WTC11 (cell line): Measurements from ENCODE around the gene NTN5. TPM values are rescaled to one million over a fixed set of nuclear protein-coding genes. Genes with fewer than 3 reads are reported as not detected.
A peak's percentile ranks its signal among the peaks of the same experiment; 100 is the strongest.

Experiments
- ATAC-seq: fragments of 200-7000 bp; cut with Tn5 transposase; 2 replicates; pipeline ENCODE4 v1.10.0; 2021; ENCODE audit warnings: mild to moderate bottlenecking, moderate library complexity
- CTCF ChIA-PET: fragments of 300-600 bp; sonication (Branson Sonifier 250); formaldehyde crosslinking; loops from one replicate; lab custom pipeline; 2021; ENCODE audit warnings: antibody characterized with exemption; lab: Charles Lee
- POLR2A ChIA-PET: fragments of 350-600 bp; sonication (Branson Sonifier 250); formaldehyde crosslinking; loops from one replicate; lab custom pipeline; 2021; ENCODE audit warnings: antibody characterized with exemption; lab: Charles Lee
- DNase-seq: peaks from one replicate; pipeline ENCODE4 v3.0.0; 2021; ENCODE audit warnings: low spot score
- H3K27ac Mint-ChIP-seq: 2 replicates; pipeline ENCODE4 v1.8.0; 2021; ENCODE audit warnings: mixed read lengths
- H3K27me3 Mint-ChIP-seq: 2 replicates; pipeline ENCODE4 v1.8.0; 2021; ENCODE audit warnings: low read depth, mild to moderate bottlenecking, moderate library complexity, mixed read lengths
- H3K36me3 Mint-ChIP-seq: 2 replicates; pipeline ENCODE4 v1.8.0; 2021; ENCODE audit warnings: mixed read lengths
- H3K4me1 Mint-ChIP-seq: 2 replicates; pipeline ENCODE4 v1.8.0; 2022; ENCODE audit warnings: mixed read lengths
- H3K4me3 Mint-ChIP-seq: 2 replicates; pipeline ENCODE4 v1.8.0; 2021; ENCODE audit warnings: mild to moderate bottlenecking, moderate library complexity, mixed read lengths
- H3K9me3 Mint-ChIP-seq: 2 replicates; pipeline ENCODE4 v1.8.0; 2021; ENCODE audit warnings: mixed read lengths
- ESRRA ChIP-seq: sonication (generic); formaldehyde crosslinking; IDR thresholded peaks from 2 replicates; pipeline ENCODE4 v1.8.1; 2022; ENCODE audit warnings: mild to moderate bottlenecking, missing genetic modification reagents, borderline replicate concordance
- FOXJ3 ChIP-seq: sonication (generic); formaldehyde crosslinking; IDR thresholded peaks from 2 replicates; pipeline ENCODE4 v1.9.0; 2021; ENCODE audit warnings: missing genetic modification reagents, mild to moderate bottlenecking, borderline replicate concordance
- FOXK1 ChIP-seq: sonication (generic); formaldehyde crosslinking; IDR thresholded peaks from 2 replicates; pipeline ENCODE4 v1.8.0; 2022; ENCODE audit warnings: mild to moderate bottlenecking, moderate library complexity, missing genetic modification reagents
- FOXP1 ChIP-seq: sonication (generic); formaldehyde crosslinking; IDR thresholded peaks from 2 replicates; pipeline ENCODE4 v1.8.0; 2022; ENCODE audit warnings: missing genetic modification reagents, mild to moderate bottlenecking, moderate library complexity, borderline replicate concordance
- HMGXB4 ChIP-seq: sonication (generic); formaldehyde crosslinking; IDR thresholded peaks from 2 replicates; pipeline ENCODE4 v1.8.1; 2023; ENCODE audit warnings: mild to moderate bottlenecking, moderate library complexity, missing genetic modification reagents
- IRF1 ChIP-seq: sonication (generic); formaldehyde crosslinking; IDR thresholded peaks from 2 replicates; pipeline ENCODE4 v1.8.0; 2023; ENCODE audit warnings: missing genetic modification reagents
- MLX ChIP-seq: sonication (generic); formaldehyde crosslinking; IDR thresholded peaks from 2 replicates; pipeline ENCODE4 v1.8.1; 2023; ENCODE audit warnings: mild to moderate bottlenecking, missing genetic modification reagents, moderate library complexity
- RORB ChIP-seq: fragments of 250-450 bp; sonication (Bioruptor Pico); IDR thresholded peaks from 2 replicates; pipeline ENCODE4 v1.9.0; 2021; ENCODE audit warnings: mild to moderate bottlenecking
- STAT6 ChIP-seq: sonication (generic); formaldehyde crosslinking; conservative IDR thresholded peaks from 2 replicates; pipeline ENCODE4 v1.8.1; 2023; ENCODE audit warnings: mild to moderate bottlenecking, low read depth, missing genetic modification reagents, moderate library complexity
- ZNF281 ChIP-seq: sonication (generic); formaldehyde crosslinking; IDR thresholded peaks from 2 replicates; pipeline ENCODE4 v1.8.0; 2023; ENCODE audit warnings: mild to moderate bottlenecking, missing genetic modification reagents
- ZNF317 ChIP-seq: sonication (generic); formaldehyde crosslinking; IDR thresholded peaks from 2 replicates; pipeline ENCODE4 v1.8.1; 2023; ENCODE audit warnings: low read depth, mild to moderate bottlenecking, moderate library complexity, missing genetic modification reagents, borderline replicate concordance
- total RNA-seq: library from RNA; stranded (reverse); gene quantifications from 3 replicates; pipeline ENCODE4 v1.2.3, GENCODE V29; 2021

The NTN5 gene
- total RNA-seq, 1 experiment from 2014 or later, result 0.28 TPM

- no peak for TF ChIP-seq ZNF317 (CRISPR knock-in tag)
Observed at GRCh38 chr19:48629297-48629598, 43.6 kb downstream of the NTN5 start (continued).

- H3K4me1 Mint-ChIP-seq, result peaks cover 27% of the 10 kb centered on the region
- ChIA-PET CTCF (interaction anchor here (0.8 to 3.0 kb wide), 7 partner anchors 10 to 185 kb away, joined by 3 to 20 read pairs (median 7); partner anchors contain the start of genes CA11, RPL18 and SPHK2), POLR2A (interaction anchor here (0.7 to 3.4 kb wide), 4 partner anchors 10 to 335 kb away, joined by 3 to 23 read pairs (median 12); partner anchors contain the start of genes CA11, RPL18 and SPHK2)
- H3K9me3 Mint-ChIP-seq, result no peaks in the 10 kb centered on the region
- no peak overlapping the region for H3K4me3 Mint-ChIP-seq
- H3K36me3 Mint-ChIP-seq, result no peaks in the 10 kb centered on the region
- ATAC-seq (no peak), DNase-seq (no peak)
- TF ChIP-seq RORB (CRISPR knock-in tag), result no peak
- peak overlapping the region; percentile 8 for H3K27ac Mint-ChIP-seq
- H3K27me3 Mint-ChIP-seq, result no peaks in the 10 kb centered on the region
Observed at GRCh38 chr19:48628486-48629296, 44.1 kb downstream of the NTN5 start.

GRCh38 chr19:48627865-48628314 lies 44.9 kb downstream of the NTN5 start:
- peaks cover 31% of the 10 kb centered on the region for H3K4me1 Mint-ChIP-seq
- POLR2A ChIA-PET, result interaction anchor here (1.0 to 1.3 kb wide), 3 partner anchors 9 to 13 kb away, joined by 3 read pairs; partner anchors contain the start of genes FAM83E and RPL18
- no peaks in the 10 kb centered on the region for H3K36me3 Mint-ChIP-seq
- CTCF ChIA-PET, result interaction anchor here (0.8 kb wide), 1 partner anchor 39 kb away, joined by 3 read pairs; no protein-coding TSS in a partner anchor
- no peaks in the 10 kb centered on the region for H3K9me3 Mint-ChIP-seq
- no peak overlapping the region for H3K4me3 Mint-ChIP-seq
- H3K27me3 Mint-ChIP-seq, result no peaks in the 10 kb centered on the region
- TF ChIP-seq STAT6 (CRISPR knock-in tag), result no peak
- no peak for TF ChIP-seq FOXK1 (CRISPR knock-in tag)
- TF ChIP-seq IRF1 (CRISPR knock-in tag), result no peak
- TF ChIP-seq MLX (CRISPR knock-in tag), result no peak
- no peak for TF ChIP-seq HMGXB4
- no peak for TF ChIP-seq ZNF281
- TF ChIP-seq FOXP1 (CRISPR knock-in tag), result no peak
- no peak for TF ChIP-seq ESRRA (CRISPR knock-in tag)
- TF ChIP-seq FOXJ3 (CRISPR knock-in tag), result no peak
- no peak for ATAC-seq
- no peak for DNase-seq
- no peak overlapping the region for H3K27ac Mint-ChIP-seq
